ENCODE data around the gene MSI2.

MSI2 gene

DNA sequence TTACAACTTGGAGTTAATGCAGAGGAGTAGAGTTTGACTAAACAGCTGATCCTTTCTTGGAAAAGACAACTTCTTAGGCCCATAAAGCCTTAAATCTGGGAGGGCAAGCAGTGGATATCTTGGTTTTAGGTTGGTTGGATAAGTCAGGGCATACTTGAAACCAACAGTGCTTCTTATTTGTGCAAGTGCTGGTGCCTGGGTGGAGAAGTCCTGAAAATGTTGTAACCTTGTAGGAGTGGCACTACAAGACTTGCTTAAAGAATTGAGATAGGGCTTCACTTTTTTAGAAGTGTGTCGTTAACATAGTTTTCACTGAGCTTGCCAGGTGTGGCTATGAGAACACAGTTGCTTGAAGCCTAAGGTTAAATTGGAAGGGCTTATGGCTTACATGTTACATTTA lies 6.2 kb downstream of the MSI2 start:
- Histone ChIP-seq H3K27me3 (ENCODE audit: control insufficient read depth, low read length) (no peaks in the 10 kb centered on the region), H3K9me2 (replicated peaks; ENCODE audit: control insufficient read depth, low read length) (no peaks in the 10 kb centered on the region), H3K79me2 (ENCODE audit: control insufficient read depth, low read length) (peaks cover 97% of the 10 kb centered on the region), H3K36me3 (ENCODE audit: control insufficient read depth, low read length) (peaks cover 95% of the 10 kb centered on the region), H3K4me1 (ENCODE audit: control insufficient read depth, low read length) (peaks cover 46% of the 10 kb centered on the region), H3K4me3 (ENCODE audit: low read length) (peak overlapping the region; percentile 8; the same call in 1 of the 2 replicates), H3K27ac (ENCODE audit: low read depth, low read length) (no peak overlapping the region), H3F3A (ENCODE audit: control insufficient read depth, insufficient read depth) (no peaks in the 10 kb centered on the region), H4K20me1 (ENCODE audit: control insufficient read depth, insufficient read depth, low read depth, low read length) (0 out of 2 replicates have a peak, but pooled peaks cover 4% of the 10 kb centered on the region), H3K4me2 (ENCODE audit: low read length) (peak overlapping the region; percentile 38; the same call in 1 of the 2 replicates), H3K9me3 (ENCODE audit: control insufficient read depth, insufficient read depth, low read length) (no peaks in the 10 kb centered on the region)
- no peak for TF ChIP-seq EZH2phosphoT487 (IDR thresholded peaks at IDR 0.05; ENCODE audit: borderline replicate concordance, low read length)
- TF ChIP-seq, protein P1, sequence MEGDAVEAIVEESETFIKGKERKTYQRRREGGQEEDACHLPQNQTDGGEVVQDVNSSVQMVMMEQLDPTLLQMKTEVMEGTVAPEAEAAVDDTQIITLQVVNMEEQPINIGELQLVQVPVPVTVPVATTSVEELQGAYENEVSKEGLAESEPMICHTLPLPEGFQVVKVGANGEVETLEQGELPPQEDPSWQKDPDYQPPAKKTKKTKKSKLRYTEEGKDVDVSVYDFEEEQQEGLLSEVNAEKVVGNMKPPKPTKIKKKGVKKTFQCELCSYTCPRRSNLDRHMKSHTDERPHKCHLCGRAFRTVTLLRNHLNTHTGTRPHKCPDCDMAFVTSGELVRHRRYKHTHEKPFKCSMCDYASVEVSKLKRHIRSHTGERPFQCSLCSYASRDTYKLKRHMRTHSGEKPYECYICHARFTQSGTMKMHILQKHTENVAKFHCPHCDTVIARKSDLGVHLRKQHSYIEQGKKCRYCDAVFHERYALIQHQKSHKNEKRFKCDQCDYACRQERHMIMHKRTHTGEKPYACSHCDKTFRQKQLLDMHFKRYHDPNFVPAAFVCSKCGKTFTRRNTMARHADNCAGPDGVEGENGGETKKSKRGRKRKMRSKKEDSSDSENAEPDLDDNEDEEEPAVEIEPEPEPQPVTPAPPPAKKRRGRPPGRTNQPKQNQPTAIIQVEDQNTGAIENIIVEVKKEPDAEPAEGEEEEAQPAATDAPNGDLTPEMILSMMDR (IDR thresholded peaks at IDR 0.05; ENCODE audit: low read depth, low read length, poor library complexity, severe bottlenecking): no peak

DNA sequence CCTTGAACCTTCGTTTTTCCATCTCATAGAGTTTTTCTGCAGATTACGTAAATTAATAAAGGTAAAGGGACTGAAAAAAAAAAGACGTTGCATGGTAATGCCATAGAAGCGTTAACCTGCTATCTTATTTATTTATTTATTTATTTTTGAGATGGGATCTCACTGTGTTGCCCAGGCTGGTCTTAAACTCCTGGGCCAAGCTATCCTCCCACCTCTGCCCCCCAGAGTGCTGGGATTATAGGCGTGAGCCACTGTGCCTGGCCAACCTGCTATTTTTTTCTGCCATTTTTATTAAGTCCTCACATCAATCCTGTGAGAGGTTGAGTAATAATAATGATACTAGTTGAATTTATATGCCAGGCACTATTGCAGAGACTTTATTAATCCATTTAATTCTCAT lies 7.9 kb downstream of the MSI2 start:
- Histone ChIP-seq H3K27ac (ENCODE audit: low read depth, low read length) (no peak overlapping the region), H4K20me1 (ENCODE audit: control insufficient read depth, insufficient read depth, low read depth, low read length) (peaks cover 9% of the 10 kb centered on the region; the same call in 1 of the 2 replicates), H3F3A (ENCODE audit: control insufficient read depth, insufficient read depth) (no peaks in the 10 kb centered on the region), H3K79me2 (ENCODE audit: control insufficient read depth, low read length) (peaks cover 94% of the 10 kb centered on the region), H3K4me1 (ENCODE audit: control insufficient read depth, low read length) (peaks cover 38% of the 10 kb centered on the region), H3K36me3 (ENCODE audit: control insufficient read depth, low read length) (peaks cover 92% of the 10 kb centered on the region), H3K27me3 (ENCODE audit: control insufficient read depth, low read length) (no peaks in the 10 kb centered on the region), H3K4me3 (ENCODE audit: low read length) (no peak overlapping the region), H3K9me2 (replicated peaks; ENCODE audit: control insufficient read depth, low read length) (no peaks in the 10 kb centered on the region), H3K9me3 (ENCODE audit: control insufficient read depth, insufficient read depth, low read length) (no peaks in the 10 kb centered on the region), H3K4me2 (ENCODE audit: low read length) (no peak overlapping the region)
- TF ChIP-seq, protein P1 (IDR thresholded peaks at IDR 0.05; ENCODE audit: low read depth, low read length, poor library complexity, severe bottlenecking): no peak
- no peak for TF ChIP-seq EZH2phosphoT487 (IDR thresholded peaks at IDR 0.05; ENCODE audit: borderline replicate concordance, low read length)

DNA sequence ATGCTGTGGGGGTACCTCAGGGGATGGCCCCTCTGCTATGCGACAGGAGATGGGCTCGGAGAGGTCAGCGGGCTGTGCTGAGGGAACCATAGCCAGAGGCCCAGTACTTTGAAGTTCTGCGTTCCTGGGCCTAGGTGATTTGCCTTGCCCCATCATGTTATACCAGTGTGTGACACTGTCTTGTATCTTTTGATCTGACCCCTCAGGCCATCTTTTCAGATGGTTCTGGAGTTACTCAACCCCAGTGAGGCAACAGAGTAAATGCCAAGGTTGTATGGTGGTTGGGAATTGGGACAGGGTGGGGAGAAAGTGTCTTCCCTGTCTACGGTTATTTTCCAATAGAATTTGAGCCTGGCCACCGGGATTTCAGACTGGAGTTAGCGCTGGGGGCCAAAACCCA lies 8.5 kb downstream of the MSI2 start:
- no peaks in the 10 kb centered on the region for H3K9me3 ChIP-seq (ENCODE audit: control insufficient read depth, insufficient read depth, low read length)
- H3F3A ChIP-seq (ENCODE audit: control insufficient read depth, insufficient read depth): no peaks in the 10 kb centered on the region
- TF ChIP-seq, protein P1 (IDR thresholded peaks at IDR 0.05; ENCODE audit: low read depth, low read length, poor library complexity, severe bottlenecking): no peak
- TF ChIP-seq EZH2phosphoT487 (IDR thresholded peaks at IDR 0.05; ENCODE audit: borderline replicate concordance, low read length): no peak
- H3K36me3 ChIP-seq (ENCODE audit: control insufficient read depth, low read length): peaks cover 92% of the 10 kb centered on the region
- peaks cover 33% of the 10 kb centered on the region for H3K4me1 ChIP-seq (ENCODE audit: control insufficient read depth, low read length)
- no peak overlapping the region for H3K4me3 ChIP-seq (ENCODE audit: low read length)
- peaks cover 14% of the 10 kb centered on the region; the same call in 1 of the 2 replicates for H4K20me1 ChIP-seq (ENCODE audit: control insufficient read depth, insufficient read depth, low read depth, low read length)
- H3K79me2 ChIP-seq (ENCODE audit: control insufficient read depth, low read length): peaks cover 94% of the 10 kb centered on the region
- no peak overlapping the region for H3K27ac ChIP-seq (ENCODE audit: low read depth, low read length)
- H3K9me2 ChIP-seq (replicated peaks; ENCODE audit: control insufficient read depth, low read length): no peaks in the 10 kb centered on the region
- H3K27me3 ChIP-seq (ENCODE audit: control insufficient read depth, low read length): no peaks in the 10 kb centered on the region
- H3K4me2 ChIP-seq (ENCODE audit: low read length): no peak overlapping the region

Data from DOHH2 (cell line).